Trophoblast cell (in vitro differentiated cells and primary cell): Measurements from ENCODE around the gene CYB561D1. TPM values are rescaled to one million over a fixed set of nuclear protein-coding genes. Genes with fewer than 3 reads are reported as not detected.
"Not testable (repeated sequence)": the region's sequence is repeated elsewhere in the genome, so short reads cannot be mapped to it uniquely, and the experiment has no call there.

Experiments
- DNase-seq, 2 donors: peaks; one replicate each; pipeline ENCODE4 v3.0.0-alpha.2; 2016
- H2AFZ ChIP-seq: 2 replicates; pipeline ENCODE4 v1.6.1; 2013; ENCODE audit warnings: low read length, moderate library complexity, mild to moderate bottlenecking; ENCODE audit not compliant: insufficient read depth, poor library complexity
- H2AK5ac ChIP-seq: 2 replicates; pipeline ENCODE4 v1.6.1; 2013; ENCODE audit warnings: mild to moderate bottlenecking, low read length
- H2BK120ac ChIP-seq: 2 replicates; pipeline ENCODE4 v1.6.1; 2013; ENCODE audit warnings: low read length, mild to moderate bottlenecking, moderate library complexity; ENCODE audit not compliant: insufficient read depth, poor library complexity
- H2BK12ac ChIP-seq: 2 replicates; pipeline ENCODE4 v1.6.1; 2013; ENCODE audit warnings: mild to moderate bottlenecking, low read length, moderate library complexity
- H2BK5ac ChIP-seq: 2 replicates; pipeline ENCODE4 v1.6.1; 2013; ENCODE audit warnings: low read length, low read depth, moderate library complexity, mild to moderate bottlenecking; ENCODE audit not compliant: poor library complexity
- H3K14ac ChIP-seq: 2 replicates; pipeline ENCODE4 v1.6.1; 2013; ENCODE audit warnings: mild to moderate bottlenecking, low read length
- H3K18ac ChIP-seq: 2 replicates; pipeline ENCODE4 v1.6.1; 2013; ENCODE audit warnings: mild to moderate bottlenecking, low read length
- H3K23ac ChIP-seq: 2 replicates; pipeline ENCODE4 v1.6.1; 2013; ENCODE audit warnings: low read length
- H3K27ac ChIP-seq: 2 replicates; pipeline ENCODE4 v1.5.1; 2013; ENCODE audit warnings: low read depth, mild to moderate bottlenecking, inconsistent platforms, low read length, moderate library complexity
- H3K27me3 ChIP-seq: 2 replicates; pipeline ENCODE4 v1.6.1; 2013; ENCODE audit warnings: inconsistent platforms, mild to moderate bottlenecking, low read length, moderate library complexity; ENCODE audit not compliant: insufficient read depth
- H3K36me3 ChIP-seq, 2 experiments: 1 replicate in 1 of 2; 2 replicates in 1 of 2; pipeline ENCODE4 v1.6.1; 2013; ENCODE audit warnings: low read length in 2 of 2, mild to moderate bottlenecking in 2 of 2, moderate library complexity in 1 of 2; ENCODE audit not compliant: insufficient read depth in 2 of 2, control insufficient read depth in 1 of 2
- H3K4ac ChIP-seq: 2 replicates; pipeline ENCODE4 v1.6.1; 2013; ENCODE audit warnings: low read depth, mild to moderate bottlenecking, low read length, moderate library complexity
- H3K4me1 ChIP-seq, 2 experiments: 1 replicate in 1 of 2; 2 replicates in 1 of 2; pipeline ENCODE4 v1.6.1; 2013; ENCODE audit warnings: low read length in 2 of 2, mild to moderate bottlenecking in 2 of 2, moderate library complexity in 1 of 2; ENCODE audit not compliant: insufficient read depth in 2 of 2, control insufficient read depth in 1 of 2
- H3K4me2 ChIP-seq: 2 replicates; pipeline ENCODE4 v1.6.1; 2013; ENCODE audit warnings: inconsistent platforms, mild to moderate bottlenecking, low read length, moderate library complexity
- H3K4me3 ChIP-seq: 2 replicates; pipeline ENCODE4 v1.5.1; 2013; ENCODE audit warnings: mild to moderate bottlenecking, low read depth, low read length, inconsistent platforms
- H3K79me1 ChIP-seq: one replicate; pipeline ENCODE4 v1.6.1; 2013; ENCODE audit warnings: low read length
- H3K79me2 ChIP-seq: 2 replicates; pipeline ENCODE4 v1.6.1; 2013; ENCODE audit warnings: low read length, mild to moderate bottlenecking; ENCODE audit not compliant: control insufficient read depth, insufficient read depth, poor library complexity
- H3K9ac ChIP-seq: 2 replicates; pipeline ENCODE4 v1.6.1; 2013; ENCODE audit warnings: mild to moderate bottlenecking, low read length
- H3K9me3 ChIP-seq: 2 replicates; pipeline ENCODE4 v1.6.1; 2013; ENCODE audit warnings: low read depth, mild to moderate bottlenecking, control low read depth, inconsistent platforms, low read length; ENCODE audit not compliant: insufficient read depth
- H4K12ac ChIP-seq: 2 replicates; pipeline ENCODE4 v1.6.1; 2013; ENCODE audit warnings: low read depth, mild to moderate bottlenecking, low read length, moderate library complexity
- H4K8ac ChIP-seq: 2 replicates; pipeline ENCODE4 v1.6.1; 2013; ENCODE audit warnings: low read depth, mild to moderate bottlenecking, low read length, moderate library complexity
- H4K91ac ChIP-seq: one replicate; pipeline ENCODE4 v1.6.1; 2013; ENCODE audit warnings: low read depth, mild to moderate bottlenecking, low read length, moderate library complexity
- WGBS: extraction: QIAGEN DNeasy Blood & Tissue Kit; methylation state at CpG from one replicate; pipeline ENCODE4 v1.1.7; 2013; ENCODE audit warnings: missing lambda C conversion rate; ENCODE audit not compliant: insufficient read length, insufficient coverage; ENCODE audit errors: extremely low coverage; 5-methylcytosine and 5-hydroxymethylcytosine counted together
- polyA plus RNA-seq: library from polyadenylated mRNA; stranded (reverse); fragments of 200-250 nt; gene quantifications from 2 replicates; pipeline ENCODE4 v1.2.3, GENCODE V29; 2013

CYB561D1 gene
- polyA plus RNA-seq = 3.0 and 3.3 TPM in 2 replicates

GRCh38 chr1:109493805-109494539, at the start of gene CYB561D1:
Gene CYB561D1 (plus strand): TSS chr1:109494094. CDS start chr1:109494140, 46 bp downstream.
- Histone ChIP-seq H3K79me1 (peaks cover 3% of the 10 kb centered on the region), H2BK120ac (peak within 1 kb of the TSS; percentile 68), H4K8ac (peak within 1 kb of the TSS; percentile 97), H3K4ac (peak within 1 kb of the TSS; percentile 64), H3K18ac (peak within 1 kb of the TSS; percentile 96), H4K91ac (peak within 1 kb of the TSS; percentile 93), H2AK5ac (peak within 1 kb of the TSS; percentile 44), H2BK5ac (peak within 1 kb of the TSS; percentile 87), H3K9me3 (no peaks in the 10 kb centered on the region), H3K27me3 (no peaks in the 10 kb centered on the region), H3K4me3 (peak within 1 kb of the TSS; percentile 99), H3K23ac (no peak within 1 kb of the TSS), H3K27ac (peak within 1 kb of the TSS; percentile 84), H2AFZ (peak within 1 kb of the TSS; percentile 80), H3K4me1 (peaks cover under 1 to 3% of the 10 kb centered on the region in 2 experiments), H3K79me2 (peaks cover 4% of the 10 kb centered on the region), H2BK12ac (no peak within 1 kb of the TSS), H3K4me2 (peak within 1 kb of the TSS; percentile 83), H3K9ac (peak within 1 kb of the TSS; percentile 89), H3K14ac (peak within 1 kb of the TSS; percentile 95), H4K12ac (peak within 1 kb of the TSS; percentile 90), H3K36me3 (peaks cover 21 to 28% of the 10 kb centered on the region in 2 experiments)
- peak; percentile 92 to 96 for DNase-seq
- no CpG with 5 or more reads among the region's 44 CpGs for WGBS

DNA sequence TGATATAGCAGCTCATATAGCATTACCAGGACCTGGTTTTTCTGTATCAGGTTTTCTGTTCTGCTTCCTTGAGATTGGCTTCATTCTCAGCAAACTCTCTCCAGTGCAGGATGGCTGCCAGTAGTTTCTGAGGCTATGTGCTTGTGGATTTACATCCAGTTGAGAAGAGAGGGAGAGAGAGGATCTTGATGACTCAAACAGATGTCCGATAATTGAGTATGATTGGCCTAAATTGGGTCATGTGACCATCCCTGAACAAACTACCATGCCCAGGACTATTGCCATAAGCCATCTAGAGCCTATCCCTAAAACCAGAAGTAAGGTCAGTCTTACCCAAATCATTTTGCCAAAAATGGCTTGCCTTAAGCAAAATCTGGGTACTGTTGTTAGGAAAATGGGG, 49.5 kb upstream of the CYB561D1 start:
- H2AK5ac ChIP-seq = no peak overlapping the region
- no peak overlapping the region for H2BK12ac ChIP-seq
- no peak overlapping the region for H3K4me2 ChIP-seq
- no peak overlapping the region for H3K9ac ChIP-seq
- H2AFZ ChIP-seq = no peak overlapping the region
- no peak overlapping the region for H2BK120ac ChIP-seq
- no peak overlapping the region for H3K4ac ChIP-seq
- H3K4me3 ChIP-seq = no peak overlapping the region
- no peaks in the 10 kb centered on the region for H3K27me3 ChIP-seq
- no peak overlapping the region for H2BK5ac ChIP-seq
- H3K23ac ChIP-seq = peak overlapping the region; percentile 8
- H4K91ac ChIP-seq = no peak overlapping the region
- no peaks in the 10 kb centered on the region for H3K4me1 ChIP-seq
- H3K79me1 ChIP-seq = no peaks in the 10 kb centered on the region
- no peak overlapping the region for H3K27ac ChIP-seq
- H3K18ac ChIP-seq = no peak overlapping the region
- no peaks in the 10 kb centered on the region for H3K79me2 ChIP-seq
- H4K12ac ChIP-seq = no peak overlapping the region
- peak in 1 of 2 donors; percentile 38 for DNase-seq
- H4K8ac ChIP-seq = no peak overlapping the region
- H3K9me3 ChIP-seq = no peaks in the 10 kb centered on the region
- WGBS = no CpG with 5 or more reads among the region's 1 CpG
- H3K36me3 ChIP-seq = no peaks in the 10 kb centered on the region
- H3K14ac ChIP-seq = no peak overlapping the region

GRCh38 chr1:109445949-109446695, 47.8 kb upstream of the CYB561D1 start:
- not testable (repeated sequence) for H3K36me3 ChIP-seq, H2BK5ac ChIP-seq, H3K23ac ChIP-seq, H3K27me3 ChIP-seq, H4K91ac ChIP-seq, H3K18ac ChIP-seq, H2AK5ac ChIP-seq, H4K8ac ChIP-seq, H3K14ac ChIP-seq, H2AFZ ChIP-seq, H3K79me2 ChIP-seq, H4K12ac ChIP-seq, H3K9ac ChIP-seq, H2BK12ac ChIP-seq, H3K9me3 ChIP-seq, H2BK120ac ChIP-seq, H3K79me1 ChIP-seq, H3K4me3 ChIP-seq, H3K4me2 ChIP-seq, H3K27ac ChIP-seq, H3K4me1 ChIP-seq, H3K4ac ChIP-seq
- peak; percentile 50 to 93 for DNase-seq
- WGBS = no CpG with 5 or more reads among the region's 11 CpGs

GRCh38 chr1:109447524-109447923, 46.4 kb upstream of the CYB561D1 start:
- no peak overlapping the region for H2BK120ac ChIP-seq
- H4K8ac ChIP-seq = no peak overlapping the region
- H3K4me1 ChIP-seq = no peaks in the 10 kb centered on the region
- no peaks in the 10 kb centered on the region for H3K36me3 ChIP-seq
- H3K9ac ChIP-seq = no peak overlapping the region
- H2AFZ ChIP-seq = no peak overlapping the region
- no peak overlapping the region for H4K12ac ChIP-seq
- H4K91ac ChIP-seq = no peak overlapping the region
- H3K79me1 ChIP-seq = no peaks in the 10 kb centered on the region
- no peak overlapping the region for H3K4me2 ChIP-seq
- H3K23ac ChIP-seq = no peak overlapping the region
- no peak overlapping the region for H3K14ac ChIP-seq
- no peak overlapping the region for H3K18ac ChIP-seq
- no peak overlapping the region for H3K4me3 ChIP-seq
- no peak overlapping the region for H2BK5ac ChIP-seq
- H3K4ac ChIP-seq = no peak overlapping the region
- H3K27me3 ChIP-seq = no peaks in the 10 kb centered on the region
- WGBS = no CpG with 5 or more reads among the region's 4 CpGs
- no peak for DNase-seq
- H2BK12ac ChIP-seq = no peak overlapping the region
- H3K79me2 ChIP-seq = no peaks in the 10 kb centered on the region
- no peak overlapping the region for H3K27ac ChIP-seq
- H2AK5ac ChIP-seq = no peak overlapping the region
- H3K9me3 ChIP-seq = no peaks in the 10 kb centered on the region
